HG03064 (cell line): ENCODE measurements around the gene DKK1.

Source experiments
- ATAC-seq: cut with Tn5 transposase; IDR thresholded peaks from one replicate; pipeline ENCODE4 v1.9.1; 2021; ENCODE audit warnings: low read depth; ENCODE audit not compliant: unreplicated experiment

Gene DKK1

GRCh38 chr10:52316500-52316899 is 2.4 kb downstream of the DKK1 start:
- ATAC-seq, result no peak

- no peak for ATAC-seq
Observed at GRCh38 chr10:52318136-52318701, 4.1 kb downstream of the DKK1 start.

GRCh38 chr10:52318822-52319464 is 4.9 kb downstream of the DKK1 start:
- no peak for ATAC-seq

GRCh38 chr10:52319926-52320325 is 5.8 kb downstream of the DKK1 start:
- ATAC-seq, result no peak

GRCh38 chr10:52322323-52322722 is 8.2 kb downstream of the DKK1 start:
- ATAC-seq, result no peak

- no peak for ATAC-seq
Observed at GRCh38 chr10:52322936-52323335, 8.9 kb downstream of the DKK1 start.

- no peak for ATAC-seq
Observed at GRCh38 chr10:52326382-52326781, 12.3 kb downstream of the DKK1 start.

- no peak for ATAC-seq
Observed at GRCh38 chr10:52331638-52332364, 17.7 kb downstream of the DKK1 start.

GRCh38 chr10:52332815-52333214 is 18.7 kb downstream of the DKK1 start:
- no peak for ATAC-seq

- ATAC-seq, result no peak
Observed at GRCh38 chr10:52334595-52334994, 20.5 kb downstream of the DKK1 start.

GRCh38 chr10:52335665-52336064 is 21.6 kb downstream of the DKK1 start:
- ATAC-seq, result no peak

GRCh38 chr10:52337225-52337624 is 23.1 kb downstream of the DKK1 start:
- no peak for ATAC-seq

- ATAC-seq, result no peak
Observed at GRCh38 chr10:52343439-52343838, 29.4 kb downstream of the DKK1 start.

GRCh38 chr10:52346394-52347326 is 32.6 kb downstream of the DKK1 start:
- ATAC-seq, result no peak

GRCh38 chr10:52347327-52347667 is 33.2 kb downstream of the DKK1 start:
- ATAC-seq, result no peak

GRCh38 chr10:52348037-52348564 is 34.0 kb downstream of the DKK1 start:
- ATAC-seq, result no peak

- no peak for ATAC-seq
Observed at GRCh38 chr10:52351914-52352330, 37.8 kb downstream of the DKK1 start.

GRCh38 chr10:52353205-52353604 is 39.1 kb downstream of the DKK1 start:
- no peak for ATAC-seq

GRCh38 chr10:52353960-52354394 is 39.9 kb downstream of the DKK1 start:
- ATAC-seq, result no peak

- ATAC-seq, result no peak
Observed at GRCh38 chr10:52357971-52358370, 43.9 kb downstream of the DKK1 start.

GRCh38 chr10:52359441-52359840 is 45.4 kb downstream of the DKK1 start:
- ATAC-seq, result no peak
